GM18499 (cell line): ENCODE results near the gene LCE1A.

ENCODE experiments used
- ATAC-seq: cut with Tn5 transposase; IDR thresholded peaks from one replicate; pipeline ENCODE4 v1.9.1; 2021; ENCODE audit warnings: moderate number of reproducible peaks; ENCODE audit not compliant: insufficient read depth, unreplicated experiment

The LCE1A gene, protein sequence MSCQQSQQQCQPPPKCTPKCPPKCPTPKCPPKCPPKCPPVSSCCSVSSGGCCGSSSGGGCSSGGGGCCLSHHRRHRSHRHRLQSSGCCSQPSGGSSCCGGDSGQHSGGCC

DNA sequence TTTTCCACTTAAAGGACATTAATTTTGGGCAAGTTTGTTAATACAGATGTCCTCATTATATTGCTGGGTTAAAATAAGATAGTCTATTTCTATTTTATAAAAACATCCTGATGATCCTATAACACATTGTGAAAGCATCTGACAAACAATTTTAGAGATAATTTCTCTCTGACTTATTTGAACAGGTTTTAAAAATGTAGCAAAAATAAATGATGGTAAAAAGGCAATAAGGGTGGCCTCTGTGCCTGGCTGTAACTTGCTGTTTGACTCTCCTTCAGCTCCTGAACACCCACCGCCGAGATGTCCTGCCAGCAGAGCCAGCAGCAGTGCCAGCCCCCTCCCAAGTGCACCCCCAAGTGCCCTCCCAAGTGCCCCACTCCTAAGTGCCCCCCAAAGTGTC lies at the start of gene LCE1A:
LCE1A (plus strand) TSS at position 301 of the 400 bp plus-strand sequence; CDS start at position 301, 0 bp downstream.
- no peak for ATAC-seq

DNA sequence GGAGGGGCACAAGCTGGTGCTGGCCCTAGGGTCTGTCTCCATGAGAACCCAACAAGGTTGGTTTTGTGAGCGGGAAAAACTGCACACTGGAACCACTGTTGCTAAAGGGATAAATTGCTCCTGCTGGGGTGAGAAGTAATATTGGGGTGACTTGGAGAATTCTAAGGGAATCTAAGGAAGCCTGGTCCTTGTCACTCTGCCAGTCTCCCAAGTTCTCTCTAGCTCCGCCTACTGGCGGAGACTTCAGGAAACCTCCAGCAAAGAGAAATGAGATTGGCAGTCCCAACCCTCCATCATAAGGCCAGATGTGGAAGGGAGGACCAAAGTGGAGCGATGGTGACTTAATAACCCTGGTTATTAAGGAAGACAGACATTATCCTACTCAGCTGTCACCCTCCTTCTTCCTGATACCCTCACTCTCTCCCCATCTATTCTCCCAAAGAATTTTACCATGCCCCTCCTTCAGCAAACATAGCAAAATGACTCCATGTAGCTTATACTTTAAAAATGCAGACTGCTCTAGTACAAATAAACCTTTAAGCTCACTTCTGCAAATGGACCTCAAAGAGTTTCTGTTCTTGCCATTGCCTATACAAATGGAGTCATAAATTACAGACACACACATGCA lies 49.6 kb upstream of the LCE1A start:
- no peak for ATAC-seq

DNA sequence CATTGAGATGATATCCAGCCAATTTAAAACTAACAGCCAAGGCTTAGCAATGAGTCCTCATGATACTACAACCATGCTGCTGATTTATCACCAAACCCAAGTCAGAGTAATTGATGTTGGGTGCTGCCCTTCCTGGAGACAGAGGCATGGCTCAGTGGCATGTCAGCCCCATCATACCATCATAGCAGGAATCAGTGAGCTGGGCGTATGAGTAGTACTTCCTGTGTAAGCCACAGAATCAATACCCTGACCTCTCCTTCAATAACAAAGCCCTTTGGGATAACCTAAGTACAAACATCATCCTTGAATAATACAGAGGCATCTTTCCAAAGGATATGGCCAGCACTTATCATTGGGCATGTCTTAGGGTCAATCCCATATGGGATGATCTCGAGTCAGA lies 44.2 kb upstream of the LCE1A start:
- no peak for ATAC-seq

DNA sequence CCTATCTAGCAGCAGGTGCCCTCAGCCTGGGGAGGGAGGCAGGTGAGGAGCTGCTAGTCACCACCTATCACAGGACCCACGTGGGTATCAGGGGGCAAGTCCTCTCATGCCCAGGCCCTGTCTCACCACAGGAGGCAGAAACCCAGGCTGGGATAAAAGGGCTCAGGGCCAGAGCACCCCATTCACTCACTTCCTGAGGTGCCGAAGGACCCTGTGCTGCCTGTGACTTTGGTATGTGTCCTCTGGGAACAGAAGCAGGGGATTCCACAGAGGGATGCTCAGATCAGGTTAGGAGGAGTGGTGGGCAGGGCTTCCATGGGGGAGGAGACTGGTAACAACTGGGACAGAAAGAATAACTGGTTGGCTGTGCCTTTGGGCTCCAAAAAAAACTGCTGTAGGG lies 41.2 kb upstream of the LCE1A start, which contains the start of gene LCE1E:
LCE1E (plus strand) TSS at position 181 of the 400 bp plus-strand sequence. CDS start 1,043 bp downstream, outside the sequence.
- no peak for ATAC-seq

DNA sequence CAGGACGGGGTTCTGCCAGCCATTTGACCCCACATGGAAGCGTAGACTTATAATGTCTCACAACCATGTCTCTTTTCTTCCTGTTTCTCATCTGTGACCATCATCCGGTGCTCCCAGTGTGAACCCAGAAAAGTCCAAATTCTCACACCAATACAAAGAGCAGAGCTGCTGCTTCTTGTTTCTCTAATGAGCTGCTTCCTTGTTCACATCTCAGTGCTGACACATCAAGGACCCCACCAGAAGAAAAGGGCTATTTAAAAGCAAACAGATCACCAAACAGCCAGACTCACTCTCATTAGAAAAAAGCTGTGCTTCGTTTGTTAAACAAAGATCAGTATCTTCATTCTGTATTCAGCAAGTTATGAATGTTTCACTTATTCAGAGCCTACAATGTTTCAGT lies 31.6 kb upstream of the LCE1A start:
- ATAC-seq, result no peak

DNA sequence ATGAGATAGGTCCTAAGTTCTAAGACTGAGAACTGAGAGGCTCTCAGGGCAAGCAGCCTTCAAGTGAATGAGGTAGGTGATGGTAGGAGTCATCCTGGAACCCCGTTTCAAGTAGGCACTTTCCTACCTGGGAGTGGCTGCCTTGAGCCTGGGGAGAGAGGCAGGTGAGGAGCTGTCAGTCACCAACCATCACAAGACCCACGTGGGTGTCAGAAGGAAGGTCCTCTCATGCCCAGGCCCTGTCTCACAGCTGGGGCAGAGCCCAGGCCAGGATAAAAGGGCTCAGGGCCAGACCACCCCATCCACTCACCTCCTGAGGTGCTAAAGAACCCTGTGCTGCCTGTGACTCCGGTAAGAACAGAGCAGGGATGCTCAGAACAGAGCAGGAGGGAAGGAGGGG lies 30.9 kb upstream of the LCE1A start, which contains the start of gene LCE1D:
LCE1D (plus strand) TSS at position 301 of the 400 bp plus-strand sequence. CDS start 1,074 bp downstream, outside the sequence.
- no peak for ATAC-seq

DNA sequence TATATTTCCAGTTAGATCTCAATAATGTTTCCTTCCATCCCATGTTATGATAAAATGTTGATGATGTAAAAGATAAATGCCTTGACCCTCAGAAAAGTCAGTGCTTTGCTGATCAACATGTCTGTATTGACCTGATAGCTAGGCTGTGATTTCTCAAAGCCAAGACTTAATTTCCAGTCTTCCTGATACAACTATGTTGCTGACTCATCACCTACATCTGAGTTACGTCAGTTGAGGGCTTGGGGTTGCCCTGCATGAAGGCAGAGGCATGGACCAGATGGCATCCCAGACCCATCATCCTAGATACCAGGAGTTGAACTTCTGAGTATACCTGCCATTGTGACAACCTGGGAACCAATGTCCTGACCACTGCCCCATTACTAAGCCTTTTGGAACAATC lies 25.9 kb upstream of the LCE1A start:
- ATAC-seq, result no peak

DNA sequence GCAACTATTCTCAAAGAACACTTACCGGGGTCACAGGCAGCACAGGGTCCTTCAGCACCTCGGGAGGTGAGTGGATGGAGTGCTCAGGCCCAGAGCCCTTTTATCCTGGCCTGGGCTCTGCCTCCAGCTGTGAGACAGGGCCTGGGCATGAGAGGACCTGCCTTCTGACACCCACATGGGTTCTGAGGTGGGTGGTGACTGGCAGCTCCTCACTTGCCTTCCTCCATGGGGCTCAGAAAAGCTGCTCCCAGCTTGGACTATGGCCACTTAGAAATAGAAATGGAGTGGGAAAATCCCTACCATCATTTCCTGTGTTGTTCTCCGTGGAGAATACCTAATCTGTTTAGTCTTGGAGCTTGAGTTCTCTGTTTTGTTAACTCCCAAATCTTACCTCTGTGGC lies 20.7 kb upstream of the LCE1A start, which contains the start of gene LCE1C:
LCE1C (minus strand) TSS at position 76 of the 400 bp plus-strand sequence. CDS start 1,173 bp downstream, outside the sequence.
- no peak for ATAC-seq

DNA sequence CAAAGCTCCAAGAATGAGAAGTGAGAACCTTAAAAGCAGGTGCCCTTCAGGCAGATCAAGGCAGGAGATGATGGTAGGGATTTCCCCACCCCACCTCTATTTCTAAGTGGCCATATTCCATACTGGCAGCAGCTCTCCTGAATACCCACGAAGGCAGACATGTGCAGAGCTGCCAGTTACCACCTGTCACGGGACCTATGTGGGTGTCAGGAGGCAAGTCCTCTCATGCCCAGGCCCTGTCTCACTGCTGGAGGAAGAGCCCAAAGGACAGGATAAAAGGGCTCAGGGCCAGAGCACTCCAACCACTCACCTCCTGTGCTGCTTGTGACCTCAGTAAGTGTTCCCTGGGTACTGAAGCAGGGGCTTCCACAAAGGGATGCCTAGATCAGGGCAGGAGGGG lies 16.2 kb upstream of the LCE1A start:
- no peak for ATAC-seq

DNA sequence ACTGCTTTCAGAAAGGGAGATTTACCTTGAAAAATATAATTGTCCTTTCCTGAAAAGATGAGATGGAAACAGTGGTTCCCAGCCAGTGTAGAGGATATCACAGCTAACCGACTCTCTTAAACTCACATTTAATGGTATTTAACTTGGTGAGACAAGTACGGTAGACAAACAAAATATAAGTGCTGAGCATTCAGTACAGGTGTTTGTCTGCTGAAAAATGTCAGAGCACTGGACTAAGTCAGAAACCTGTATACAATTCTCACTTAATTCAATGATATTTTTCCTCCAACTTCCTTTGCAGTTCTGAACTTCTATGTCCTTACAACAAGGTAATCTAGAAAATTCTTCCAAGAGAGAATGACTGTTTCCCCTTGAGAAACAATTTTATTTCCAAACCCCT lies 15.6 kb upstream of the LCE1A start, which contains the start of gene LCE1B:
LCE1B (plus strand) TSS at position 301 of the 400 bp plus-strand sequence. CDS start 476 bp downstream, outside the sequence.
- no peak for ATAC-seq

DNA sequence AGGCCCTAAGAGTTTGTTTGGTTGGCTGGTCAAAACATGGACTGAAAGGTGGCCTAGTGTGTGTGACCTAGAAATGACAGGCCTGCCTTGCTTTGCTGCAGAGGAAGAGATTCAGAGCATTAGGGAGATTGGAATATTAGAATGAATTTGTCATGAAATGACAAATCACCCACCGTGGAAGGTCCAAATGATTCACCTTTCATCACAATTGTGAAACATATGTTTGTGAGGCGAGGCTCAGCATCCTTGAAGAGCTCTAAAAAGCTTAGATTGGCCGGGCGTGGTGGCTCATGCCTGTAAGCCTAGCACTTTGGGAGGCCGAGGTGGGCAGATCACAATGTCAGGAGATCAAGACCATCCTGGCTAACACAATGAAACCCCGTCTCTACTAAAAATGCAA lies 10.0 kb upstream of the LCE1A start:
- no peak for ATAC-seq

DNA sequence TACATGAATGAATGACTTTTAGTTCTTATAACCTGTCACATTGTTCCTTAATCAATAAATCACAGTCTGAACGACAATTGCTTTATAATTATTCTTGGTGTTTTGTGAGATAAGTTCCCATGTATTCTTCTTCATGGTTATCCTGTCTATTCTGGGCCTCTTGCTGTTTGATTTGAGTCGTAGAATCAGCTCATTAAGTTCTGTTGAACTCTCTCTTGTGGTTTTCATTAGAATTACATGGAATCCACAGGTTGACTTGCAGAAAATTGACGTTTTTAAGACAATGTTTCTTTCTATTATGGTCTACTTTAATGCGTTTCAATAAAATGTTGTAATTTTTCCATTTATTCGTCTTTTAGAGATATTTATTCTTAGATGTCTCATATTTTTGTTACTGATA lies 4.0 kb upstream of the LCE1A start:
- ATAC-seq, result no peak

DNA sequence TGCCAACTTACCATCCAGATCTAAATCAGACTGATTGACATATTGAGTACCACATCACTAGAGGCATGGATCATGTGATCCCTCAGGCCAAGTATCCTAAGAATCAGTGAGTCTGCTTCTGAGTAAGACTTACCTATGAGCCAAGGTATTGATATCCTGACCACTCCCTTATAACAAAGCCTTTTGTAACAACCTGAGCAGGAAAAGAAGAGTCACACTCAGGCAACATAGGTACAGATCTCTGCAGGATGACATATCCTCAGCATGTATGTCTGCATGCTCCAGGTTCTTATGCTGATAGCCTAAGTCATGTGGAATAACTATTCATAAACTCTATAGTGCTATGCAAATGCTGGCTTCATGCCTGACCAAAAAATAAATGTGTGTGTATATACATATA lies 2.3 kb upstream of the LCE1A start:
- no peak for ATAC-seq

DNA sequence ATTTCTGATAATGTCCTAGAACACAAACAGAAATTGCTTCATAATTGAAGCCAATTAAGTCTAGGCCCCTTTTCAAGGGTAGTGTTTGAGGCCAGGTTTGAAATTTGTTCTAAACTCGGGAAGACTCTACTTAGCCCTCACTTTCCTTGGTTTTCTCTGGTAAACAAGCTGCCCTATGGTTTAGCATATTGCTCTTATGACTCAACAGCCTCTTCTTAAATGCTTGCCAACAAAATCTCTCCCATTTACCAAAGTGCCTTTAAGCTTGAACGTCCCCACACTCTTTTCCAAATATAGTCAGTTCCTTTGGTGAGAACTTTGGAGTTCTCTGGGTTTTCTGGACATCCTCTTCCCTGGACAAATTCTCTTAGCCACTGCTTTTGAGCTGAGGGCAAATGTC lies 9.6 kb downstream of the LCE1A start:
- ATAC-seq, result no peak

DNA sequence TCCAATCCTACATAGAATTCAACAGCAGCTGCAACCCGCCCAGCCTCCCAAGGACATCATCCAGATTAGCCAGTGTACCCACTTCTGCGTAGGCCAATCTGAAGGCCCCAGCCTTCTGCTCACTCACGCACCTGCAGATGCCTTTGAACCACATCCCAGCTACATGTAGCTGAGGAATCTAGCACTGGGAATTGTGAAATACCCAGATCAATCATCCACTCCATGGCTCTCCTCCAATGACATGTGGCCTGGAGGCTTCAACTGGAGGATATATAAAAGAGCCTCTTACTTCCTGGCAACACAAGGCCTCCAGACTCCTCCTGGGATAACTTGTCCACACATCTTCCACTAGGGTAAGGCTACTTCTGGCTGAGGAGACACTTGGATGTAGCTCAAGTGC lies 15.3 kb downstream of the LCE1A start, which contains the start of gene LCE6A:
LCE6A (plus strand) TSS at position 301 of the 400 bp plus-strand sequence. CDS start 665 bp downstream, outside the sequence.
- ATAC-seq, result no peak

DNA sequence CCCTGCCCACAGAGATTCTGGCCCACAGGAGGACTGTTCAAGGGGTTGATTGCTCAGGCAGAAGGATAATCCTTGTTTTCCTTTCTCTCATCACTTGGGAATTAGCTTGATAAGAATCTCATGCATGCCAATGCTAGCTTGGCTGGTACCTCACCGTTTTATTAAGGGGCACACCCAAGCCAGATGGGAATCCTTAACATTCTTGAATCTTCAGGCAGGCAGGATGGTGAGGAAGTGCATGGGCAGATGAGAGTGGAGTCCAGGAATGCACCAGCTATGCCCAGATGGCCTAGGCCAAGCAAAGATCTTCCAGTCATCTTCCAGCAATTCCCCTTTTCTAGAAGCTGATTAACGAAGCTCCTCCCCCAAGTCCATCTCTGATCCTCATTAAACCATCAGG lies 28.4 kb downstream of the LCE1A start:
- no peak for ATAC-seq

DNA sequence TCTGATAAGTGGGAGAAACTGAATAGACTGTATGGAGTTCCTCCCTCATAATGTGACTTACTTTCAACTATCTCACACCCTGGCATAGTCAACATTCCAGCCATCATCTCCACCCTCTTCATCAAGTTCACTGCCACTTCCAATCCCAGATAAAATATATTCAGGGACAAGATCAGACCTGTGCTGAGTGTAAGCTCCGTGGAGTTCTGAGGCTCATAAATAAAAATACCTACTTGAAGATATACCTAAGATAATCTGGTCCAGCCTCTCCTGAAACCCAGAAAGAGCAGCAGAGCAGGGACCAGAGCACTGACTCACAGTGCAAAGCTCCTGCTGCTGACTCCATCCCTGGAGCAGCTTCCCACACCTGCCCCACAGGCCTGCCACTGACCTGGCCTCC lies 30.8 kb downstream of the LCE1A start:
- no peak for ATAC-seq

DNA sequence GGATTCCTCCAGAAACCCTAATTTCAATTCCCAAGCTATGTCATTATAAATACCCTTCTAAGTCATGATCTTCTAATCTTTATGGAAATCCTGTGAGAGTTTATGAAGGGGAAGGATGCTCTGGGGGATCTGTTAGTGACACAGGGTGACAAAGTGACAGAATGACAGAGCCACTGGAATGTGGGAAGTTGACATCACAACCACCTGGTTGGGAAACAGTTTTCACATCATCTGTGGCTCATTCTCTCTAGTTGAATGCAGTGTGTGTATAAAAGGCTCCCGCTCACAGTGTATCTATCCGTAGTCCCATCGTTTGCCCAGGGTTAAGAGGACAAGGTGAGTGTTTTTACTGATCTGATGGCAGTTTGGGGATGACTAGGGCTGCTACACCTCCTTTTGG lies 32.4 kb downstream of the LCE1A start, which contains the start of gene LCE7A:
LCE7A (plus strand) TSS at position 301 of the 400 bp plus-strand sequence. CDS start 702 bp downstream, outside the sequence.
- no peak for ATAC-seq

DNA sequence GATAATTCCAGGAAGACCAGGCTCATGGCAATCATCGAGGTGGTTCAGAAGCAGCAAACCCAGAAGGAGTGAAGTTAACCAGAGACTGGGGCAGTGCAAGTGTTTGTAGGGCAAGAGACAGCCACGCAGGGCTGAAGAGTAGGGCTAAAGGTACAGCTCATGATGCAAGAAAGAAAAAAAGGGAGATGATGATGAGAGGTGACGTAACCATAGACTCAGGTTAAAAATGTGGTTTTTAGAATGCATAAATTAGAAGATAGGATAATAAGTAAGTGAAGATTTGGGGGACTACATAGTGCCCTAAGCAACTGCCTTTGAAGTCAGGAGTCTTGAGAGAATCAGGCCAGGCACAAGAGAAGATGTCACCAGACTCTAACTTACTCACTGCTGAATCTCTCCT lies 32.9 kb downstream of the LCE1A start:
- no peak for ATAC-seq

DNA sequence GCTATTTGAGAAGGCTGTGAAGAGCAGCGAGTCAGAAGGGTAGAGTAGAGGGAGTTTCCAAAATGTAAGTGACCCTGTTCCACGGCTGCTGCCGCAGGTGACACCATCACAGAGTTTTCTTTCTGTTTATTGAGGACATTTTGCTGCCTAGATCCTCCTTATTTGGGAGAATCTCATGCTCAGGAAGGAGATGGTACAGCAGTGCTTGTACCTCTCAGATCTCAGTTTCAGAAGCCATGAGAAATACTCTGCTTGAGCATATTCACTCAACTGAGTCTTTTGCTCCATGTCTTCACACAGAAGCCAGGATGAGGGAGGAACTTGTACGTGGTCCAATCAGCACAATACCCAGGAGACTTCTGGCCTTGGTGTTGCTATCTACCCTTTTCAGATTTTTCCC lies 34.1 kb downstream of the LCE1A start:
- ATAC-seq, result no peak

DNA sequence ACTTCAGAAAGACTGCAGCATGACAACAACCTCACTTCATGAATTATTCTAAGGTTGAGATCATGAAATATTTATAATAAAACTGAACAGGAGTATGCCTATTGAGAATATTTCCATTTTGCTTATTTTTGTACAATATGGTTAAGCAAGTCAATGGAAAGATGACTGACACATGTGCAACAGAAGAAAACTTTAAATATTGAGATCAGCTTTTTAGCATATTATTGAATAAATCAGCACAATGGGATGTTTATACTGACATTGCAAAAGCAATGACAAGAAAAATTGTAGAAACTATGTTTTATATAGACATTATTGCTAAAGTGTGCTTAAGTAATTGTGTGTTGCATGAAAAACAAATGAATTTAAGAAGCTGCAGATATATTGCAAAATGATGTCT lies 37.2 kb downstream of the LCE1A start:
- ATAC-seq, result no peak

DNA sequence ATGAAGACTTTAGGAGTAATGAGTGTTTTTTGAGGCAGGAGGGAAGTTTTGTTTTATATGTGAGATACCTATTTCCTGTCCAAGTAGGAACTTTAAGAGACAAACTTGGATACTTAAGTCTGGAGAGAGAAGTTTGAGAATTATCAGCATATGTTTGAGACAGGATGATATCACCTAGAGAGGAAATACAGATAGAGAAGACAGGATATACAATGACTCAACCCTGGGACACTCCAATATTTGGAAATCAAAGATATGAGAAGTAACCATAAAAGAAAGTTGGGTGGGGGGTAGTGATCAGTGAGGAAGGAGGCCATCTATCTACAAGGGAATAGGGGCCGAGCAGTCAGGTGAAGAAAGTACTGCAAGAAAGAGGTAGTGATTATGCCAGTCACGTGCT lies 39.0 kb downstream of the LCE1A start:
- no peak for ATAC-seq
